GM15510 (cell line): Measurements from ENCODE around the gene KLF15.

Experiments used
- POLR2A ChIP-seq: IDR thresholded peaks from 3 replicates; pipeline ENCODE4 v1.6.1; 2011; ENCODE audit warnings: borderline replicate concordance; ENCODE audit not compliant: insufficient read length; ENCODE audit errors: extremely low read depth

KLF15 gene

GRCh38 chr3:126392246-126392645 is 35.0 kb upstream of the KLF15 start:
- TF ChIP-seq POLR2A = no peak

DNA sequence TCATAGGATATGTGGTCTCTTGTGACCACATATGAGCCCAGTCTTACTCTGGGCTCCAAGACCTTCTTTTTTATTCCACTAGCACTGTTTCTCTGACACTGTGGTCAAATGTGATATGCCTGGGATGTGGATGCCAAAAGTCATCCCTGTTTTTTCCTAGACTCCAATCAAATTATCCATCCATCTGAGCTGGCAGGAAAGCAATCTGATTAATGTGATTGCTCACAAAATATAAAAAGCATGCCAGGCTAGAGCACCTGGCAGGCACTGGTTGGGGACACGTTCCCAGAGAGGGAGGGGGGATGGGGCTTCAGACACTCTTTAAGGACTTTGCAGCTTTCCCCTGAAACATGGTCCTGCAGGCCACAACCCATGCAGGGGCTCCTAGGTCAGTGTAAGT is 34.4 kb upstream of the KLF15 start:
- no peak for TF ChIP-seq POLR2A

GRCh38 chr3:126390751-126391150 is 33.5 kb upstream of the KLF15 start:
- TF ChIP-seq POLR2A = no peak

GRCh38 chr3:126390201-126390600 is 33.0 kb upstream of the KLF15 start:
- no peak for TF ChIP-seq POLR2A

DNA sequence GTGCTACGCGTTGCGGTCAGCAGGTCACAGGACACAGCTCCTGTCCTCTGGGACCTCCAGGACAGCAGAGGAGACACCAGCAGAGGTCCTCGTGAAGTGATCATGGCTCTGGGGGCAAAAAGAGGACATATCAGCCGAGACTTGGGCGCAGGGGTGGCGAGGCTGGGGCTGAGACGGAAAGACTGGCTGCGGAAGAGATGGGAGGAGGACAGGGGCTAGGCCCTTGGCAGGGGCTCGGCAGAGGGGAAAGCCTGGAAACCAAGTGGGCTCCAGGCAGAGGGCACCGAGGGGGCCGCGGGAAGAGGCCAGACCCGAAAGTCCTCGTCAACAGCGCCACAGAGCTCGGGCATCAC is 32.6 kb upstream of the KLF15 start:
- no peak for TF ChIP-seq POLR2A

DNA sequence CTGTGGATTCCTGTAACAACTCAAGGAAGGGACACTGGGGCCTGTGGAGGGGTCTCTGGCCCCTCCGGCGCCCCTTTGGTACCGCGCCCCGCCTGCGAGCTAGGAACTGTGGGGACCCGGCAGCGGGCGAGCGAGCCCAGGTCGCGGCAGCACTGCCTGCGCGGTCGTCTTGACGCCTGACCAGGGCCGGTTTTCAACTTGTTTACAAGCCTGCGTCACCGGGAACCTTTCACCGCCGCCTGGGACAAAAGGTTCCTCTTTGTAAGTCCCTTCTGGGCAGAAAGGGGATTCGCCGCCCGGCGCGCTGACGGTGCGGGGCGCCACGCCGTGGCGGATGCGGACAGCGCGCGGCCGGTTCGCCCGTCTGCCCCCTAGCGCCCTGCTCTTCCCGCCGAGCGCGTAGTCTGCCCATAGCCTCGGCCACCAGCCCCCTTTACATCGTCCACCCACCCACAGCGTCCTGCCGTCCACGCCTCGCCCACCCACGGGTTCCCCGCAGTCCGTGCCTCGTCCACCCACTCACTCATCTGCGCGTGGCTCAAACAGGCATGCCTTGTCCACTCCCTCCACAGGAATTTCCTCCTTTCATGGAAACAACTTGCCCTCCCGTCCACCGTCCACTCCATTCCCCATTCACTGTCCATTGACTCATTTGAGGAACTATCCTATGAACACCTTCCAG is 32.0 kb upstream of the KLF15 start:
- TF ChIP-seq POLR2A = no peak

DNA sequence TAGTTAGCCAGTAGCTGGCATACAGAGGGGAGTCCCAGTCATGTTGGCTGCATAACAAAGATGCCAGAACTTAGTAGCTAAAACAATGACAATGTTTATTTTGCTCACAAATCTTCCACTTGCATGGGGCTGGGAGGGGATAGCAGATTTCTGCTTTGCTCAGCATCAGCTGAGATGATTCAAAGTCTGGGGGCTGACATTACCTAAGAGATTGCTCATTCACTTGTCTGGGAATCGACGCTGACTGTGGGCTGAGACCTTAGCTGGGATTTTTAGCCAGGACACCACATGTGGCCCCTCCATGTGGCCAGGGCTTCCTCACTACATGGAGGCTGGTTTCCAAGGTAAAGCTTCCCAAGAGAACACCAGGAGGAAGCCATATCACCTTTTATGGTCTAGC is 24.8 kb upstream of the KLF15 start:
- TF ChIP-seq POLR2A = no peak

- TF ChIP-seq POLR2A = no peak
Measured at GRCh38 chr3:126380011-126380768, 23.0 kb upstream of the KLF15 start.

- TF ChIP-seq POLR2A = no peak
Measured at GRCh38 chr3:126378341-126378751, 21.1 kb upstream of the KLF15 start.

DNA sequence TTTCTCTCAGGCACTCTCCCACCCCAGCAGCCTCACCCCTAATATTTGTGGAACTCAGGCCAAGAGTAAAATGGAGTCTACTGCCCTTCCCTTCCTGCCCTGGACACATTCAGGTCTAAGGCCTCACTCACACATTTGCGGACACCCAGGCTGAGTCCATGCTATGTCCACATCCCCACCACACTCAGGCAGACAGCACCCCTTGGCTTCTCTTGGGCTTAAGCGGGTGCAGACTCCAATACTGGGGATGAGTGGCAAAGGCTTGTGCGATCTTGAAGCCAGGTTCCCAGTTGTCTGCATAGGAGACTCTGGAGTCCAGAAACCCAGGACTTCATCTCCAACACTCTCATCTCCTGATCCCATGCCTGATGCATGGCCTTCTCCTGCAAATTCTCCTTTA is 20.0 kb upstream of the KLF15 start:
- TF ChIP-seq POLR2A = no peak

DNA sequence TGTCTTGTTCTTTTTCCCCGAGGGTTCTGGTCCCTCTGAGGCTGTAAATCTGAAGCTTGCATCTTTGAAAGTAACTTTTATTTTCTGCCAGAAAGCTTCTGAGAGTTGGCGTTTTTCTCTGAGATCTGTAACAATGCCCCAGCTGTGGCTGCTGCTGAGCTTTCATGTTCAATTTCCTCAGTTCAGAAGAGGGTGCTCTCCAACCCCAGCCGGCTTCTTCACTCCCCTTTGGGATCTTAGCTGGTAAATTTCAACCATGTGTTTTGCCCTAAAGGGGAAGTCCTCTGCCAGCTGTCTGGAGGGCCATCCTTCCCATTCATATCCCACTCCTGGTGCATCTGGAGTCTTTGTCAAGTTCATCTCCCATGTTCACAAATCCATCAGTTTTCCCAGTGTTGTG is 19.2 kb upstream of the KLF15 start:
- TF ChIP-seq POLR2A = no peak

DNA sequence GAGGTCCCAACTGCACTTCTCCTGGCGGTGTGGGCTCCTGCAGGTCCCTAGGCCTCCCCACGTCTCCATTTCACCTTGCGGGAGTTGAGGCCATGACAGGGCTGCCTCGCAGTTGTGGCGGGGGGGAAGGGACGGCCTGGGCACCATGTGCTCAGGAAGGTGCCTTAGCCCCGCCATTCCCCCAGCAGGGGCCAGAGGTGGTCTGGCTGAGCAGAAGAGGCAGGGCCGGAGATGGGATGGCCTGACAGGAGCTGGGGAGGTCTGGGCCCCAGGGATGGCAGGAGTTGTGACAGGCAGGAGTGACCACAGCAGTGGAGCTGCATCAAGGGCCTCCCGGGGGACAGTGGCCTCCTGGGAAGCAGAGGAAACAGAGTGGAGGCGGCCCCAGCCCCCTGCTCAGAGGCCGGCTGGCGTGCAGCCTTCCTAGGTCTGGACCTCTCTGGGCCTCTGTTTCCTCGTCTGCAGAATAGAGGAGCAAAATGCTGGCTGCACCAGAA is 18.7 kb upstream of the KLF15 start:
- no peak for TF ChIP-seq POLR2A

GRCh38 chr3:126373682-126374601 is 16.7 kb upstream of the KLF15 start:
- TF ChIP-seq POLR2A = no peak

DNA sequence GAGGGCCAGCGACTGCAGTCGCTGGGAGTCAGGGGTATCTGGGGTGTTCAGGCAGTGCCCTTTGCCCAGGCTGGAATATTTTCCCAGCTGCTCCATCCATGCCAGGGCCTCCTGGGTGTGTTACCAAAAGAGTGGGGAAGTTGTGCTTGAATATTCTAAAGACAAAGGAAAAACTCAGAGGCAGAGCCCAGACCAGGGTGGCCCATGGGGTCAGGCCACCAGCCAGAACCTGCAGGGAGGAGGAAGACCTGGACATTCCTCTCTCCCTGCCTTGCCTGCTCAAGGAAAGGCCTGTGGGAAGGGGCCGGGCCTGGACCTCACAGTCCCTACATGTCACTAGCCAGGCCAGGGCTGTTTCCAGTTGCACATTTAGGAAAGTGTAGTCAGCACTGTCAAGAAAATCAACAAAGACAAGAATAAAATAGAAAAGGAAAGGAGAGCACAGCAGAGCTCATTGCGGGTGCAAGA is 16.0 kb upstream of the KLF15 start:
- TF ChIP-seq POLR2A = no peak
